ENCODE results near the gene TAF4B.
A peak's percentile ranks its signal among the peaks of the same experiment; 100 is the strongest.
"Not testable (repeated sequence)": the region's sequence is repeated elsewhere in the genome, so short reads cannot be mapped to it uniquely, and the experiment has no call there.

Gene TAF4B

DNA sequence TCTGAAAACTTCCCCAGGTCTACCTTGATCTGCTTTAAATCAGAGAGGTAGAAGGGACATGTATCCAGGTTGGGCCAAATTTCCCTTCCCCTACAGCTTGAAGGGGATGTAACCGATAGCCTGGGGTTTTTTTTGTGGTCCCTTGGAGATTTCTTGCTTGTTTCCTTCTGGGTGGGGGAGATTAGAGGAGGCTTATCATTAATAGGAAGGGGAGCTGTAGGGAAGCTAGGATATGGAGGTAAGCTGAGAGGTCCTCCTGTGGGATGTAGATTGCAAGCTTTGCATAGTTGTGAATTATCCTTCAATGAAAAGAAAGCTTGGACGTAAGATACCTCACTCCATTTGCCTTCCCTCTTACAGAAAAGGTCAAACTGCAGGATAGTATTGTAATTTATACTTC is 11.1 kb downstream of the TAF4B start:
- peaks cover 28% of the 10 kb centered on the region for H3K4me1 ChIP-seq (ENCODE audit: control insufficient read depth, insufficient read depth, low read length)
- not testable (repeated sequence) for H3K27me3 ChIP-seq (ENCODE audit: control insufficient read depth, insufficient read depth, low read length); H3K9ac ChIP-seq (ENCODE audit: low read depth, low read length); H3K36me3 ChIP-seq (ENCODE audit: control insufficient read depth, insufficient read depth, low read length); H3K4me3 ChIP-seq (ENCODE audit: low read depth, low read length); H3K9me3 ChIP-seq (ENCODE audit: control insufficient read depth, insufficient read depth, low read length)
- peak overlapping the region; percentile 74 for H3K27ac ChIP-seq (ENCODE audit: low read depth, low read length)

DNA sequence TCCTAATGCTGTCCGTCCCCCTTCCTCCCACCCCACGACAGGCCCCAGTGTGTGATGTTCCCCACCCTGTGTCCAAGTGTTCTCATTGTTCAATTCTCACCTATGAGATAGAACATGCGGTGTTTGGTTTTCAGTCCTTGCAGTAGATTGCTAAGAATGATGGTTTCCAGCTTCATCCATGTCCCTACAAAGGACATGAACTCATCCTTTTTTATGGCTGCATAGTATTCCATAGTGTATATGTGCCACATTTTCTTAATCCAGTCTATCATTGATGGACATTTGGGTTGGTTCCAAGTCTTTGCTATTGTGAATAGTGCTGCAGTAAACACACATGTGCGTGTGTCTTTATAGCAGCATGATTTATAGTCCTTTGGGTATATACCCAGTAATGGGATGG is 12.5 kb downstream of the TAF4B start:
- H3K4me1 ChIP-seq (ENCODE audit: control insufficient read depth, insufficient read depth, low read length), result peaks cover 20% of the 10 kb centered on the region
- not testable (repeated sequence) for H3K27me3 ChIP-seq (ENCODE audit: control insufficient read depth, insufficient read depth, low read length); H3K36me3 ChIP-seq (ENCODE audit: control insufficient read depth, insufficient read depth, low read length); H3K27ac ChIP-seq (ENCODE audit: low read depth, low read length); H3K4me3 ChIP-seq (ENCODE audit: low read depth, low read length); H3K9me3 ChIP-seq (ENCODE audit: control insufficient read depth, insufficient read depth, low read length); H3K9ac ChIP-seq (ENCODE audit: low read depth, low read length)

DNA sequence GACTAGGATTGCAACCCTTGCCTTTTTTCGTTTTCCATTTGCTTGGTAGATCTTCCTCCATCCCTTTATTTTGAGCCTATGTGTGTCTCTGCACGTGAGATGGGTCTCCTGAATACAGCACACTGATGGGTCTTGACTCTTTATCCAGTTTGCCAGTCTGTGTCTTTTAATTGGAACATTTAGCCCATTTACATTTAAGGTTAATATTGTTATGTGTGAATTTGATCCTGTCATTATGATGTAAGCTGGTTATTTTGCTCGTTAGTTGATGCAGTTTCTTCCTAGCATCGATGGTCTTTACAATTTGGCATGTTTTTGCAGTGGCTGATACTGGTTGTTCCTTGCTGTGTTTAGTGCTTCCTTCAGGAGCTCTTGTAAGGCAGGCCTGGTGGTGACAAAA is 16.1 kb downstream of the TAF4B start:
- not testable (repeated sequence) for H3K9ac ChIP-seq (ENCODE audit: low read depth, low read length); H3K36me3 ChIP-seq (ENCODE audit: control insufficient read depth, insufficient read depth, low read length); H3K27me3 ChIP-seq (ENCODE audit: control insufficient read depth, insufficient read depth, low read length); H3K4me3 ChIP-seq (ENCODE audit: low read depth, low read length); H3K27ac ChIP-seq (ENCODE audit: low read depth, low read length); H3K9me3 ChIP-seq (ENCODE audit: control insufficient read depth, insufficient read depth, low read length); H3K4me1 ChIP-seq (ENCODE audit: control insufficient read depth, insufficient read depth, low read length)

DNA sequence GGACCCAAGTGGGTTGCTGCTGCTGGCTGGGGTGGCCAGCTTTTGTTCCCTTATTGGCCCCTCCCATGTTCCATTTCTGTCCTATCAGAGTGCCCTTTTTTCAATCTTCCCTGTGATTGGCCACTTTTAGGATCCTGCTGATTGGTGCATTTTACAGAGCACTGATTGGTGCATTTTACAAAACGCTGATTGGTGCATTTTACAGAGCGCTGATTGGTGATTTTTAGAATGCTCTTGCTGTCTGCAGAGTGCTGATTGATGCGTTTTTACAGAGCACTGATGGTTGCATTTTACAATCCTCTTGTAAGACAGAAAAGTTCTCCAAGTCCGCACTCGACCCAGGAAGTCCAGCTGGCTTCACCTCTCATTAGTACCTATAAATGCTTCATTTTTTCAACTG is 19.2 kb downstream of the TAF4B start:
- H3K4me3 ChIP-seq (ENCODE audit: low read depth, low read length); H3K4me1 ChIP-seq (ENCODE audit: control insufficient read depth, insufficient read depth, low read length); H3K9ac ChIP-seq (ENCODE audit: low read depth, low read length); H3K9me3 ChIP-seq (ENCODE audit: control insufficient read depth, insufficient read depth, low read length); H3K27ac ChIP-seq (ENCODE audit: low read depth, low read length); H3K36me3 ChIP-seq (ENCODE audit: control insufficient read depth, insufficient read depth, low read length); H3K27me3 ChIP-seq (ENCODE audit: control insufficient read depth, insufficient read depth, low read length): not testable (repeated sequence)

DNA sequence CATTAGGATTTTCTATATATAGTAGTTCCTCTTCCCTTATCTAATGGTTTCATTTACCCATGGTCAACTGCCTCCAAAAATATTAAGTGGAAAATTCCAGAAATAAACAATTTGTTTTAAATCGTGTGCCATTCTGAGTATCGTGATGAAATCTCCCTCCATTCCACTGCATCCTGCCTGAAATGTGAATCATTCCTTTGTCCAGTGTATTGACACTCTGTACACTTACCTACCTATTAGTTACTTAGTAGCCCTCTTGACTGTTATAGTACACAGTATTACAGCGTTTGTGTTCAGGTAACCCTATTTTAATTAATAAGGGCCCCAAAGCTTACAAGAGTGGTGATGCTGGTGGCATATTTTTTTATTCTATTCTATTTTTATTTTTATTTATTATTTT is 26.2 kb downstream of the TAF4B start:
- 0 out of 2 replicates have a peak, but pooled peaks cover 7% of the 10 kb centered on the region for H3K4me1 ChIP-seq (ENCODE audit: control insufficient read depth, insufficient read depth, low read length)
- no peak overlapping the region for H3K27ac ChIP-seq (ENCODE audit: low read depth, low read length)
- H3K9ac ChIP-seq (ENCODE audit: low read depth, low read length), result no peak overlapping the region
- no peaks in the 10 kb centered on the region for H3K27me3 ChIP-seq (ENCODE audit: control insufficient read depth, insufficient read depth, low read length)
- no peaks in the 10 kb centered on the region for H3K36me3 ChIP-seq (ENCODE audit: control insufficient read depth, insufficient read depth, low read length)
- H3K4me3 ChIP-seq (ENCODE audit: low read depth, low read length), result no peak overlapping the region
- H3K9me3 ChIP-seq (ENCODE audit: control insufficient read depth, insufficient read depth, low read length), result no peaks in the 10 kb centered on the region

DNA sequence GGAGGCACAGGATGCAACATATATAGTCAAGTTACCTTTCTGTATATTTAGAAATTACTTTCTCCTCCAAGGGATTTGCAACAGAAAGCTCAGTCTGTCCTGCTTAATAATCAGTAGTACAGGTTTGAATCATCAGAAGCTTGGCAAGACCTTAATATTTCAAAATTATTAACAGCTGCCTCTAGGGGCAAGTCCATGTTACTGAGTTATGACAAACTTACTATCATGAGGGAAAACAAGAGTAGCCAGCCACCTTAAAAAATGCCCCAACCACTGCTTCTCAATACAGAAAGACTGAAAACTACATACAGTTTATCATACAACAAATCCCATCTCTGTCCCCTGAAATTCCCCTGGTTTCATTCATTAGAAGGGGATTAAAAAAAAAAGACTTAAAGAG is 28.6 kb downstream of the TAF4B start:
- H3K4me3 ChIP-seq (ENCODE audit: low read depth, low read length); H3K27ac ChIP-seq (ENCODE audit: low read depth, low read length); H3K4me1 ChIP-seq (ENCODE audit: control insufficient read depth, insufficient read depth, low read length); H3K36me3 ChIP-seq (ENCODE audit: control insufficient read depth, insufficient read depth, low read length); H3K27me3 ChIP-seq (ENCODE audit: control insufficient read depth, insufficient read depth, low read length); H3K9ac ChIP-seq (ENCODE audit: low read depth, low read length); H3K9me3 ChIP-seq (ENCODE audit: control insufficient read depth, insufficient read depth, low read length): not testable (repeated sequence)

DNA sequence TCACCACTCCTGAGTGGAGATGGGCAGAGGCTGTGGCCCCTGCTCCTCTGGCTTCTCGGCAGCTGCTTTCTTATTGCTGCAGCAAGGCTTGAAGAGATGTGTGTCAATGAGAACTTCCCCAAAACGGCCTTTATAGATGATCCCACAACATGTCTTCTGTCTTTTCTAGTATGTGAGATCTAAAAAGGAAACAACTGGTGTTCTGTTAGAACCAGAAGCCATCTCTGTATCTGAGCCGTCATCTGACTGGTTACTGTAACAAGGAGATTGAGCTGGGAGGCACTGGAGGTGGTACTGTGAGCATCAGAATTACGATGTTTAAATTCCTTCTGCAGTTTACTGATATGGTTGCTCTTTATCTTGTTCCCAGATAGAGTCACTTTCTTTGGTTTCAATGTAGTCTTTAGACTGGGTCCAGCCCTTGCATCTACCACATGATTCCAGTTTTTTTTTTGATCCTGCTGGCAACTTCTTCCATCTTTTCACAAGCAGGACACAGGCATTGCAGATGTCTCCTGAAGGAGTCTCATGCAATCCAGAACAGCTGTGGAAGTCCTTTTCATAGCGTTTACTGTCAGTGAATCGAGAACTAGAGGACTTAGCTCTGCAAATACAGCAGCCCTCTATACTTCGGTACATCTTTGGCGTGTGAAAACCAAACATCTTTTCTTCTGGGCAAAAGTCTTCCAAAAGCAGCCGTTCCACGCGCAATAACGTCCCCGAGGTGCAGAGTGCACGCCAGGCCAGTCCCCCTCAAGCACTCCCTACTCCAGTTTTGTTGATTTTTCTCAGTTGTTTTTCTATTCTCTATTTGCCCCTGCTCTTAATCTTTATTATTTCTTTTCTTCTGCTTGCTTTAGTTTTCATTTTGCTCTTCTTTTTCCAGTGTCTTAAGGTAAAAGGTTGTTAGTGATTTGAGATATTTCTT is 29.7 kb downstream of the TAF4B start:
- H3K9ac ChIP-seq (ENCODE audit: low read depth, low read length), result no peak overlapping the region
- no peaks in the 10 kb centered on the region for H3K27me3 ChIP-seq (ENCODE audit: control insufficient read depth, insufficient read depth, low read length)
- no peaks in the 10 kb centered on the region for H3K36me3 ChIP-seq (ENCODE audit: control insufficient read depth, insufficient read depth, low read length)
- no peak overlapping the region for H3K4me3 ChIP-seq (ENCODE audit: low read depth, low read length)
- H3K4me1 ChIP-seq (ENCODE audit: control insufficient read depth, insufficient read depth, low read length), result 0 out of 2 replicates have a peak, but pooled peaks cover 7% of the 10 kb centered on the region
- no peaks in the 10 kb centered on the region for H3K9me3 ChIP-seq (ENCODE audit: control insufficient read depth, insufficient read depth, low read length)
- H3K27ac ChIP-seq (ENCODE audit: low read depth, low read length), result no peak overlapping the region

DNA sequence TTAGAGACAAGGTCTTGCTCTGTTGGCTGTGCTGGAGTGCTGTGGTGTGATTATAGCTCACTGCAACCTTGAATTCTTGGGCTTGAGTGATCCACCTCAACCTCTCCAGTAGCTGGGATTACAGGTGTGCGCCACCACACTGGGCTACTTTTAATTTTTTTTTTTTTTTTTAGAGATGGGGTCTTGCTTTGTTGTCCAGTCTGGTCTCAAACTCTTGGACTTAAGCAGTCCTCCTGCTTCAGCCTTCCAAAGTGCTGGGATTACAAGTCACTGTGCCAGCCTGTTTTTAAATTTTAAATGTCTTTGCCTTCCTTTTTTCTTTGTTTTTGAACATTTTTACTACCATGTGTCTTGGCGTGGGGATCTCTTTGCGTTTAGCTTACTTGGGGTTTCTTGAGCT is 32.5 kb downstream of the TAF4B start:
- Histone ChIP-seq H3K27ac (ENCODE audit: low read depth, low read length) (no peak overlapping the region), H3K4me1 (ENCODE audit: control insufficient read depth, insufficient read depth, low read length) (0 out of 2 replicates have a peak, but pooled peaks cover 7% of the 10 kb centered on the region), H3K9ac (ENCODE audit: low read depth, low read length) (no peak overlapping the region), H3K9me3 (ENCODE audit: control insufficient read depth, insufficient read depth, low read length) (no peaks in the 10 kb centered on the region), H3K36me3 (ENCODE audit: control insufficient read depth, insufficient read depth, low read length) (no peaks in the 10 kb centered on the region), H3K4me3 (ENCODE audit: low read depth, low read length) (no peak overlapping the region), H3K27me3 (ENCODE audit: control insufficient read depth, insufficient read depth, low read length) (no peaks in the 10 kb centered on the region)

DNA sequence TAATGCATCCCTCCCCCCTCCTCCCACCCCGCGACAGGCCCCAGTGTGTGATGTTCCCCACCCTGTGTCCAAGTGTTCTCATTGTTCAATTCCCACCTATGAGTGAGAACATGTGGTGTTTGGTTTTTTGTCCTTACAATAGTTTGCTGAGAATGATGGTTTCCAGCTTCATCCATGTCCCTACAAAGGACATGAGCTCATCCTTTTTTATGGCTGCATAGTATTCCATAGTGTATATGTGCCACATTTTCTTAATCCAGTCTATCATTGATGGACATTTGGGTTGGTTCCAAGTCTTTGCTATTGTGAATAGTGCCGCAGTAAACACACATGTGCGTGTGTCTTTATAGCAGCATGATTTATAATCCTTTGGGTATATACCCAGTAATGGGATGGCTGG is 33.2 kb downstream of the TAF4B start:
- H3K9me3 ChIP-seq (ENCODE audit: control insufficient read depth, insufficient read depth, low read length); H3K27ac ChIP-seq (ENCODE audit: low read depth, low read length); H3K4me3 ChIP-seq (ENCODE audit: low read depth, low read length); H3K4me1 ChIP-seq (ENCODE audit: control insufficient read depth, insufficient read depth, low read length); H3K9ac ChIP-seq (ENCODE audit: low read depth, low read length); H3K36me3 ChIP-seq (ENCODE audit: control insufficient read depth, insufficient read depth, low read length); H3K27me3 ChIP-seq (ENCODE audit: control insufficient read depth, insufficient read depth, low read length): not testable (repeated sequence)

DNA sequence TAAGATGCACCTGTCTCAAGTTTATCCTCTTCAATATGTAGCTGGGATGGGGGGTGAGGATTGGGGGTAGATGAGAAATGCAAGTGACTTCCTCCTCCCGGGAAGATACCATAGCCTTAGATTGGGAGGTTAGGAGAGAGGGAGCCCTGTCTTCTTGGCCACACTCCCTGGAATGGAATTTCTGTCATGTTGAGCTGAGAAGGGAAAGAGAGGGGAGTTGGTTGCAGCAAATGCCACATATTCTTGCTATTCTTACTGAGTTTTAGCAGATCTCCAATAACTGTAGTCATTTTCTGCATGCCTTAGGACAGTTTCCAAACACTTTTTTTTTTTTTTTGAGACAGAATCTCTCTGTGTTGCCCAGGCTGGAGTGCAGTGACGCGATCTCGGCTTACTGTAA is 35.9 kb downstream of the TAF4B start:
- no peak overlapping the region for H3K27ac ChIP-seq (ENCODE audit: low read depth, low read length)
- no peak overlapping the region for H3K9ac ChIP-seq (ENCODE audit: low read depth, low read length)
- H3K4me1 ChIP-seq (ENCODE audit: control insufficient read depth, insufficient read depth, low read length), result 0 out of 2 replicates have a peak, but pooled peaks cover 1% of the 10 kb centered on the region
- no peaks in the 10 kb centered on the region for H3K9me3 ChIP-seq (ENCODE audit: control insufficient read depth, insufficient read depth, low read length)
- no peak overlapping the region for H3K4me3 ChIP-seq (ENCODE audit: low read depth, low read length)
- 0 out of 2 replicates have a peak, but pooled peaks cover 2% of the 10 kb centered on the region for H3K36me3 ChIP-seq (ENCODE audit: control insufficient read depth, insufficient read depth, low read length)
- H3K27me3 ChIP-seq (ENCODE audit: control insufficient read depth, insufficient read depth, low read length), result no peaks in the 10 kb centered on the region

DNA sequence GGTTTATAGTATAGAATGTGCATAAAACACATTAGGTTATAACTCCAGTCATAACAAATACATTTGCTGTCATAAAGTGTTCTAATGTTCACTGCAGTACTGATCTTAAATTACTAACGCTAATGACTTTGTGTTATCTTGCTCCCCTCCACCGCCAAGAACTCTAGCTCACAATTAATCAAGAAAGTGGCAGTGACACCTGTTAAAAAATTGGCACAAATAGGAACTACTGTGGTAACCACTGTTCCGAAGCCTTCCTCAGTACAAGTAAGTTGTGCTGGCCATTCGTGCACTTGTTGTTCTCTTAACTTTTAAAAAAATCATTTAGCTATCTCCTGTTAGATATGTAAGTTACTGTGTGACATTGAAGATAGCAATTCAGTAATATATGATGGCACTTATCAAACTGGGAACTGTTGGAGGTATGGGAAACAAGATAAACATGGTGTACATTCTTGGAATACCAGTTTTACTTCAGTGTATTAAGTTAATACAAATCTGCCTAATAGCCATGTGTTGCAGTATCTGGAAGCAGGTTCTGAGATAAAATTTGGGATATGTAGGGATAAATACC is 41.2 kb downstream of the TAF4B start:
- Histone ChIP-seq H3K27me3 (ENCODE audit: control insufficient read depth, insufficient read depth, low read length) (no peaks in the 10 kb centered on the region), H3K9ac (ENCODE audit: low read depth, low read length) (no peak overlapping the region), H3K4me1 (ENCODE audit: control insufficient read depth, insufficient read depth, low read length) (no peaks in the 10 kb centered on the region), H3K9me3 (ENCODE audit: control insufficient read depth, insufficient read depth, low read length) (no peaks in the 10 kb centered on the region), H3K4me3 (ENCODE audit: low read depth, low read length) (no peak overlapping the region), H3K36me3 (ENCODE audit: control insufficient read depth, insufficient read depth, low read length) (peaks cover 22% of the 10 kb centered on the region), H3K27ac (ENCODE audit: low read depth, low read length) (no peak overlapping the region)

Data from HUES48 (cell line).